HepG2 (cell line): Measurements from ENCODE around the gene TCAP. TPM values are rescaled to one million over a fixed set of nuclear protein-coding genes. Genes with fewer than 3 reads are reported as not detected.

Experiments
- CBFB ChIP-seq: sonication (generic); formaldehyde crosslinking; IDR thresholded peaks from 2 replicates; pipeline ENCODE4 v1.4.0; 2020; ENCODE audit warnings: missing genetic modification reagents
- CENPX ChIP-seq: sonication (generic); formaldehyde crosslinking; IDR thresholded peaks from 2 replicates; pipeline ENCODE4 v1.9.0; 2021; ENCODE audit warnings: mild to moderate bottlenecking, missing genetic modification reagents, moderate library complexity
- FOXK2 ChIP-seq: fragments of 450-650 bp; IDR thresholded peaks from 2 replicates; pipeline ENCODE4 v1.6.1; 2016
- HNF4A ChIP-seq: sonication (generic); formaldehyde crosslinking; IDR thresholded peaks from 2 replicates; pipeline ENCODE4 v1.4.0; 2020; ENCODE audit warnings: missing genetic modification reagents
- HNRNPH1 ChIP-seq: fragments of 200-400 bp; formaldehyde crosslinking; optimal IDR thresholded peaks from 2 replicates; pipeline ENCODE3; 2017; ENCODE audit warnings: mild to moderate bottlenecking, low read depth, low read length
- KDM3A ChIP-seq: IDR thresholded peaks from 2 replicates; pipeline ENCODE4 v1.6.1; 2018; ENCODE audit warnings: low read depth, missing compliant biosample characterization
- MTA1 ChIP-seq: sonication (generic); formaldehyde crosslinking; IDR thresholded peaks from 2 replicates; pipeline ENCODE4 v1.4.0; 2020; ENCODE audit warnings: missing genetic modification reagents, mild to moderate bottlenecking, borderline replicate concordance
- PRPF4 ChIP-seq: fragments of 200-400 bp; formaldehyde crosslinking; IDR thresholded peaks from 2 replicates; pipeline ENCODE4 v1.6.1; 2016; ENCODE audit warnings: low read length, low read depth; ENCODE audit not compliant: poor library complexity, severe bottlenecking
- REPIN1 ChIP-seq: sonication (generic); formaldehyde crosslinking; IDR thresholded peaks from 2 replicates; pipeline ENCODE4 v1.8.0; 2022; ENCODE audit warnings: missing genetic modification reagents, low read depth, mild to moderate bottlenecking, borderline replicate concordance
- SP4 ChIP-seq: sonication (generic); formaldehyde crosslinking; IDR thresholded peaks from 2 replicates; pipeline ENCODE4 v1.8.1; 2023; ENCODE audit warnings: mild to moderate bottlenecking, missing genetic modification reagents
- TBL1XR1 ChIP-seq: fragments of 150-350 bp; IDR thresholded peaks from 2 replicates; pipeline ENCODE4 v1.6.1; 2014; ENCODE audit warnings: borderline replicate concordance, low read length; ENCODE audit not compliant: partially characterized antibody
- ZNF558 ChIP-seq: sonication (generic); formaldehyde crosslinking; IDR thresholded peaks from 2 replicates; pipeline ENCODE4 v1.9.0; 2022; ENCODE audit warnings: mild to moderate bottlenecking, missing genetic modification reagents, borderline replicate concordance
- ZNF644 ChIP-seq: IDR thresholded peaks from 2 replicates; pipeline ENCODE4 v1.6.1; 2016; ENCODE audit warnings: low read depth
- ZNF816 ChIP-seq: sonication (generic); formaldehyde crosslinking; IDR thresholded peaks from 2 replicates; pipeline ENCODE4 v1.8.0; 2022; ENCODE audit warnings: missing genetic modification reagents, mild to moderate bottlenecking, borderline replicate concordance
- polyA plus RNA-seq, 8 experiments: library from polyadenylated mRNA; depleted of rRNA in 3 of 8; stranded (reverse) in 7 of 8; unstranded in 1 of 8; fragments of >200 nt; fragmentation: Illumina TruSeq in 4 of 8; extraction: Trizol in 4 of 8; gene quantifications; 2 replicates each; pipeline versions ENCODE4 v1.2.1 to v1.2.3, GENCODE V29; 2011 to 2016; ENCODE audit warnings: low read depth in 4 of 8, missing spikeins in 1 of 8, mixed read lengths in 1 of 8; ENCODE audit not compliant: insufficient read depth in 1 of 8
- total RNA-seq, 5 experiments: library from RNA; depleted of rRNA; stranded (reverse); fragments of >200 nt; fragmentation: Illumina TruSeq; extraction: Trizol; gene quantifications; 2 replicates each; pipeline ENCODE4 v1.2.3, GENCODE V29; 2016; ENCODE audit warnings: low read depth in 1 of 5
- TF ChIP-seq, protein P1 (sequence below): IDR thresholded peaks from 2 replicates; pipeline ENCODE4 v1.6.1; 2012; ENCODE audit warnings: low read length, improper control_type of control experiment
- TF ChIP-seq, protein P2 (sequence below): sonication (generic); formaldehyde crosslinking; IDR thresholded peaks from 2 replicates; pipeline ENCODE4 v1.5.0; 2020; ENCODE audit warnings: missing genetic modification reagents, mild to moderate bottlenecking, borderline replicate concordance
- TF ChIP-seq, protein P3 (sequence below): sonication (generic); formaldehyde crosslinking; IDR thresholded peaks from 2 replicates; pipeline ENCODE4 v1.8.1; 2022; ENCODE audit warnings: low read depth, mild to moderate bottlenecking, missing genetic modification reagents
- TF ChIP-seq, protein P4 (sequence below): IDR thresholded peaks from 2 replicates; pipeline ENCODE4 v1.6.1; 2012; ENCODE audit warnings: low read depth, low read length, improper control_type of control experiment
- TF ChIP-seq, protein P5 (sequence below): IDR thresholded peaks from 2 replicates; pipeline ENCODE4 v1.6.1; 2016; ENCODE audit warnings: mild to moderate bottlenecking

TCAP gene
- total and polyA plus RNA-seq, 2 of the 13 experiments (the other 11 are each of a cell fraction or from before 2014, with no cell fraction given): 0.24 to 0.65 TPM

DNA sequence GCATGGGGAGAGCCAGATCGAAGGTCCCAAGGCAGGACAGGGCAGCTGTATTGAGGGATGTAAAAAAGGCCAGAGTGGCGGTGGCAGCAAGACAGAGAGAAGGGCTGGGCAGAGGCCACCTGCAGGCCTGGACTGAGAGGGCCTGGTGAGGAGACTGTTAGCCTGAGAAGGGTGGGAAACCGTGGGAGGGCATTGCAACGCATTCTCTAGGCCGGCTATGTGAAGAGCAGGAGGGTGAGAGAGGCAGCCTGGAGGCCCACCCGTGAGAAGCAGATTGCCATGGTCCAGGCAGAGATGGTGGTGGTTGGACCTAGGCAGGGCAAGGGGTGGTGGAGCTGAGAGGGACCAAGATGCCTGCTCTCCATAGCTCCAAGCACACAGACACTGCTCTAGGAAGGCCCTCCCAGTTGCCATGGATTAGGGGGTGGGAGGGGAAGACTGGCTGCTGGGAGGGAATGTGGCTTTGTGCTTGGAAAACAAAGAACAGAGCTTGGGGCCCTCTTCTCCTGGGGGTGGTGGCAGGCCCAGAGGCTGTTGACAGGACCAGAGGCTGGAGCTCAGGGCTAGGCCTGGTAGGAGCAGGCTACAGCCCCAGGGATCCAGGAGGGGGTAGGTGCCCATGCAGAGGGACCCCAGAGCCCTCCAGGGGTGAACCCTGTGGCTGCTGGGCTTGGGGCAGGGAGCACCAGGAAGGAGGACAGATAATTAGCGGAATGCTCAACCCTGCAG lies 12.4 kb upstream of the TCAP start (continued):
- TF ChIP-seq, protein P1, sequence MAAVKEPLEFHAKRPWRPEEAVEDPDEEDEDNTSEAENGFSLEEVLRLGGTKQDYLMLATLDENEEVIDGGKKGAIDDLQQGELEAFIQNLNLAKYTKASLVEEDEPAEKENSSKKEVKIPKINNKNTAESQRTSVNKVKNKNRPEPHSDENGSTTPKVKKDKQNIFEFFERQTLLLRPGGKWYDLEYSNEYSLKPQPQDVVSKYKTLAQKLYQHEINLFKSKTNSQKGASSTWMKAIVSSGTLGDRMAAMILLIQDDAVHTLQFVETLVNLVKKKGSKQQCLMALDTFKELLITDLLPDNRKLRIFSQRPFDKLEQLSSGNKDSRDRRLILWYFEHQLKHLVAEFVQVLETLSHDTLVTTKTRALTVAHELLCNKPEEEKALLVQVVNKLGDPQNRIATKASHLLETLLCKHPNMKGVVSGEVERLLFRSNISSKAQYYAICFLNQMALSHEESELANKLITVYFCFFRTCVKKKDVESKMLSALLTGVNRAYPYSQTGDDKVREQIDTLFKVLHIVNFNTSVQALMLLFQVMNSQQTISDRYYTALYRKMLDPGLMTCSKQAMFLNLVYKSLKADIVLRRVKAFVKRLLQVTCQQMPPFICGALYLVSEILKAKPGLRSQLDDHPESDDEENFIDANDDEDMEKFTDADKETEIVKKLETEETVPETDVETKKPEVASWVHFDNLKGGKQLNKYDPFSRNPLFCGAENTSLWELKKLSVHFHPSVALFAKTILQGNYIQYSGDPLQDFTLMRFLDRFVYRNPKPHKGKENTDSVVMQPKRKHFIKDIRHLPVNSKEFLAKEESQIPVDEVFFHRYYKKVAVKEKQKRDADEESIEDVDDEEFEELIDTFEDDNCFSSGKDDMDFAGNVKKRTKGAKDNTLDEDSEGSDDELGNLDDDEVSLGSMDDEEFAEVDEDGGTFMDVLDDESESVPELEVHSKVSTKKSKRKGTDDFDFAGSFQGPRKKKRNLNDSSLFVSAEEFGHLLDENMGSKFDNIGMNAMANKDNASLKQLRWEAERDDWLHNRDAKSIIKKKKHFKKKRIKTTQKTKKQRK: no peak
- TF ChIP-seq HNRNPH1 (no peak), ZNF816 (CRISPR knock-in tag) (no peak), ZNF644 (peak; percentile 35; the same call in 1 of the 2 replicates), TBL1XR1 (no peak), ZNF558 (CRISPR knock-in tag) (no peak), KDM3A (peak; percentile 34; the same call in 1 of the 2 replicates), SP4 (CRISPR knock-in tag) (no peak), REPIN1 (CRISPR knock-in tag) (no peak), HNF4A (CRISPR knock-in tag) (no peak; the same call in 1 of the 2 replicates), MTA1 (CRISPR knock-in tag) (peak; percentile 75; the same call in 1 of the 2 replicates), CBFB (CRISPR knock-in tag) (peak; percentile 17; the same call in 1 of the 2 replicates), PRPF4 (no peak), FOXK2 (0 out of 2 replicates have a peak, but pooled peaks have one; percentile 32), CENPX (CRISPR knock-in tag) (no peak)
- TF ChIP-seq, protein P2, sequence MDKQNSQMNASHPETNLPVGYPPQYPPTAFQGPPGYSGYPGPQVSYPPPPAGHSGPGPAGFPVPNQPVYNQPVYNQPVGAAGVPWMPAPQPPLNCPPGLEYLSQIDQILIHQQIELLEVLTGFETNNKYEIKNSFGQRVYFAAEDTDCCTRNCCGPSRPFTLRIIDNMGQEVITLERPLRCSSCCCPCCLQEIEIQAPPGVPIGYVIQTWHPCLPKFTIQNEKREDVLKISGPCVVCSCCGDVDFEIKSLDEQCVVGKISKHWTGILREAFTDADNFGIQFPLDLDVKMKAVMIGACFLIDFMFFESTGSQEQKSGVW (CRISPR knock-in tag): no peak
- TF ChIP-seq, protein P3, sequence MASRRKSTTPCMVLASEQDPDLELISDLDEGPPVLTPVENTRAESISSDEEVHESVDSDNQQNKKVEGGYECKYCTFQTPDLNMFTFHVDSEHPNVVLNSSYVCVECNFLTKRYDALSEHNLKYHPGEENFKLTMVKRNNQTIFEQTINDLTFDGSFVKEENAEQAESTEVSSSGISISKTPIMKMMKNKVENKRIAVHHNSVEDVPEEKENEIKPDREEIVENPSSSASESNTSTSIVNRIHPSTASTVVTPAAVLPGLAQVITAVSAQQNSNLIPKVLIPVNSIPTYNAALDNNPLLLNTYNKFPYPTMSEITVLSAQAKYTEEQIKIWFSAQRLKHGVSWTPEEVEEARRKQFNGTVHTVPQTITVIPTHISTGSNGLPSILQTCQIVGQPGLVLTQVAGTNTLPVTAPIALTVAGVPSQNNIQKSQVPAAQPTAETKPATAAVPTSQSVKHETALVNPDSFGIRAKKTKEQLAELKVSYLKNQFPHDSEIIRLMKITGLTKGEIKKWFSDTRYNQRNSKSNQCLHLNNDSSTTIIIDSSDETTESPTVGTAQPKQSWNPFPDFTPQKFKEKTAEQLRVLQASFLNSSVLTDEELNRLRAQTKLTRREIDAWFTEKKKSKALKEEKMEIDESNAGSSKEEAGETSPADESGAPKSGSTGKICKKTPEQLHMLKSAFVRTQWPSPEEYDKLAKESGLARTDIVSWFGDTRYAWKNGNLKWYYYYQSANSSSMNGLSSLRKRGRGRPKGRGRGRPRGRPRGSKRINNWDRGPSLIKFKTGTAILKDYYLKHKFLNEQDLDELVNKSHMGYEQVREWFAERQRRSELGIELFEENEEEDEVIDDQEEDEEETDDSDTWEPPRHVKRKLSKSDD (CRISPR knock-in tag): no peak
- TF ChIP-seq, protein P4, sequence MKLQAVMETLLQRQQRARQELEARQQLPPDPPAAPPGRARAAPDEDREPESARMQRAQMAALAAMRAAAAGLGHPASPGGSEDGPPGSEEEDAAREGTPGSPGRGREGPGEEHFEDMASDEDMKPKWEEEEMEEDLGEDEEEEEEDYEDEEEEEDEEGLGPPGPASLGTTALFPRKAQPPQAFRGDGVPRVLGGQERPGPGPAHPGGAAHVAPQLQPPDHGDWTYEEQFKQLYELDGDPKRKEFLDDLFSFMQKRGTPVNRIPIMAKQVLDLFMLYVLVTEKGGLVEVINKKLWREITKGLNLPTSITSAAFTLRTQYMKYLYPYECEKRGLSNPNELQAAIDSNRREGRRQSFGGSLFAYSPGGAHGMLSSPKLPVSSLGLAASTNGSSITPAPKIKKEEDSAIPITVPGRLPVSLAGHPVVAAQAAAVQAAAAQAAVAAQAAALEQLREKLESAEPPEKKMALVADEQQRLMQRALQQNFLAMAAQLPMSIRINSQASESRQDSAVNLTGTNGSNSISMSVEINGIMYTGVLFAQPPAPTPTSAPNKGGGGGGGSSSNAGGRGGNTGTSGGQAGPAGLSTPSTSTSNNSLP: no peak
- TF ChIP-seq, protein P5, sequence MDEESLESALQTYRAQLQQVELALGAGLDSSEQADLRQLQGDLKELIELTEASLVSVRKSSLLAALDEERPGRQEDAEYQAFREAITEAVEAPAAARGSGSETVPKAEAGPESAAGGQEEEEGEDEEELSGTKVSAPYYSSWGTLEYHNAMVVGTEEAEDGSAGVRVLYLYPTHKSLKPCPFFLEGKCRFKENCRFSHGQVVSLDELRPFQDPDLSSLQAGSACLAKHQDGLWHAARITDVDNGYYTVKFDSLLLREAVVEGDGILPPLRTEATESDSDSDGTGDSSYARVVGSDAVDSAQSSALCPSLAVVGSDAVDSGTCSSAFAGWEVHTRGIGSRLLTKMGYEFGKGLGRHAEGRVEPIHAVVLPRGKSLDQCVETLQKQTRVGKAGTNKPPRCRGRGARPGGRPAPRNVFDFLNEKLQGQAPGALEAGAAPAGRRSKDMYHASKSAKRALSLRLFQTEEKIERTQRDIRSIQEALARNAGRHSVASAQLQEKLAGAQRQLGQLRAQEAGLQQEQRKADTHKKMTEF (CRISPR knock-in tag): no peak
